ENCODE measurements around the gene ZNF407.
"Not testable (repeated sequence)": the region's sequence is repeated elsewhere in the genome, so short reads cannot be mapped to it uniquely, and the experiment has no call there.

The ZNF407 gene

GRCh38 chr18:74597662-74598349, at the start of gene ZNF407:
Gene ZNF407 (plus strand): TSS chr18:74597870. CDS start chr18:74631020, 33,150 bp downstream.
- in situ Hi-C loops (cut with MboI; ENCODE audit: low sequenced_read_pairs): no loop called here

GRCh38 chr18:74549591-74550104, 48.0 kb upstream of the ZNF407 start:
- in situ Hi-C loops (cut with MboI; ENCODE audit: low sequenced_read_pairs): no loop called here

GRCh38 chr18:74550886-74551285, 46.8 kb upstream of the ZNF407 start:
- in situ Hi-C loops (cut with MboI; ENCODE audit: low sequenced_read_pairs): no loop called here

- in situ Hi-C loops (cut with MboI; ENCODE audit: low sequenced_read_pairs): no loop called here
Measured at GRCh38 chr18:74551452-74551851, 46.2 kb upstream of the ZNF407 start.

GRCh38 chr18:74551936-74552555, 45.6 kb upstream of the ZNF407 start:
- in situ Hi-C loops (cut with MboI; ENCODE audit: low sequenced_read_pairs): no loop called here

GRCh38 chr18:74556126-74556525, 41.5 kb upstream of the ZNF407 start:
- in situ Hi-C loops (cut with MboI; ENCODE audit: low sequenced_read_pairs): no loop called here

GRCh38 chr18:74558096-74558495, 39.6 kb upstream of the ZNF407 start:
- in situ Hi-C loops (cut with MboI; ENCODE audit: low sequenced_read_pairs): no loop called here

- in situ Hi-C loops (cut with MboI; ENCODE audit: low sequenced_read_pairs): no loop called here
Measured at GRCh38 chr18:74562131-74562730, 35.4 kb upstream of the ZNF407 start.

- in situ Hi-C loops (cut with MboI; ENCODE audit: low sequenced_read_pairs): no loop called here
Measured at GRCh38 chr18:74562775-74563174, 34.9 kb upstream of the ZNF407 start.

- in situ Hi-C loops (cut with MboI; ENCODE audit: low sequenced_read_pairs): no loop called here
Measured at GRCh38 chr18:74563999-74564398, 33.7 kb upstream of the ZNF407 start.

- in situ Hi-C loops (cut with MboI; ENCODE audit: low sequenced_read_pairs): not testable (repeated sequence)
Measured at GRCh38 chr18:74565164-74565563, 32.5 kb upstream of the ZNF407 start.

GRCh38 chr18:74565993-74566392, 31.7 kb upstream of the ZNF407 start:
- in situ Hi-C loops (cut with MboI; ENCODE audit: low sequenced_read_pairs): not testable (repeated sequence)

GRCh38 chr18:74567822-74568221, 29.8 kb upstream of the ZNF407 start:
- in situ Hi-C loops (cut with MboI; ENCODE audit: low sequenced_read_pairs): no loop called here

- in situ Hi-C loops (cut with MboI; ENCODE audit: low sequenced_read_pairs): no loop called here
Measured at GRCh38 chr18:74569401-74569800, 28.3 kb upstream of the ZNF407 start.

- in situ Hi-C loops (cut with MboI; ENCODE audit: low sequenced_read_pairs): no loop called here
Measured at GRCh38 chr18:74570266-74570665, 27.4 kb upstream of the ZNF407 start.

GRCh38 chr18:74571895-74572680, 25.6 kb upstream of the ZNF407 start:
- in situ Hi-C loops (cut with MboI; ENCODE audit: low sequenced_read_pairs): no loop called here

- in situ Hi-C loops (cut with MboI; ENCODE audit: low sequenced_read_pairs): no loop called here
Measured at GRCh38 chr18:74573053-74573452, 24.6 kb upstream of the ZNF407 start.

GRCh38 chr18:74574916-74575315, 22.8 kb upstream of the ZNF407 start:
- in situ Hi-C loops (cut with MboI; ENCODE audit: low sequenced_read_pairs): no loop called here

- in situ Hi-C loops (cut with MboI; ENCODE audit: low sequenced_read_pairs): no loop called here
Measured at GRCh38 chr18:74577019-74577418, 20.7 kb upstream of the ZNF407 start.

GRCh38 chr18:74579496-74580065, 18.1 kb upstream of the ZNF407 start:
- in situ Hi-C loops (cut with MboI; ENCODE audit: low sequenced_read_pairs): no loop called here

- in situ Hi-C loops (cut with MboI; ENCODE audit: low sequenced_read_pairs): no loop called here
Measured at GRCh38 chr18:74582642-74583041, 15.0 kb upstream of the ZNF407 start.

All from hTERT RPE-1 (cell line).